Body of pancreas (tissue), 4 donors: ENCODE measurements around the gene PITPNB. TPM values are rescaled to one million over a fixed set of nuclear protein-coding genes. Genes with fewer than 3 reads are reported as not detected.
A peak's percentile ranks its signal among the peaks of the same experiment; 100 is the strongest.

Source experiments
- ATAC-seq: fragments of 150-250 bp; one replicate; pipeline ENCODE4 v1.9.1; 2016
- DNase-seq, 4 donors: peaks; one replicate each; pipeline ENCODE4 v3.0.0-alpha.2; 2019
- H3K27ac ChIP-seq, 4 donors: fragments of 200-600 bp; sonication (generic); 1 replicate in 3 of 4; 2 replicates in 1 of 4; pipeline versions ENCODE4 v1.5.1 to v1.6.1; 2016 to 2019; ENCODE audit warnings: mild to moderate bottlenecking in 1 of 4, mixed read lengths in 1 of 4, moderate library complexity in 1 of 4
- H3K27me3 ChIP-seq, 2 donors: fragments of 200-600 bp; sonication (generic); one replicate each; pipeline ENCODE4 v1.6.0; 2016; ENCODE audit warnings: mild to moderate bottlenecking in 1 of 2
- H3K36me3 ChIP-seq, 2 donors: fragments of 200-600 bp; sonication (generic); replicated peaks in 1 of 2; 2 replicates each; pipeline ENCODE4 v1.5.1; 2016; ENCODE audit warnings: low read depth in 2 of 2; ENCODE audit not compliant: insufficient read depth in 1 of 2
- H3K4me1 ChIP-seq: fragments of 200-600 bp; sonication (generic); one replicate; pipeline ENCODE4 v1.6.0; 2016
- H3K4me3 ChIP-seq, 2 donors: fragments of 200-600 bp; sonication (generic); 1 replicate in 1 of 2; 2 replicates in 1 of 2; pipeline ENCODE4 v1.5.1; 2016 to 2019
- H3K9me3 ChIP-seq, 3 donors: fragments of 200-600 bp; sonication (generic); 1 replicate in 2 of 3; 2 replicates in 1 of 3; pipeline ENCODE4 v1.5.1; 2016
- POLR2A ChIP-seq, 3 donors: fragments of 450-650 bp; IDR thresholded peaks; one replicate each; pipeline ENCODE4 v1.6.1; 2016; ENCODE audit warnings: antibody characterized with exemption in 3 of 3, mild to moderate bottlenecking in 2 of 3
- WGBS, 2 donors: methylation state at CpG; one replicate each; pipeline ENCODE4 v1.1.5; 2017; 5-methylcytosine and 5-hydroxymethylcytosine counted together
- intact Hi-C: fragments of 100-400 bp; cut with DNase I; formaldehyde crosslinking; loops from one replicate; pipeline ENCODE4 v1.15.1; 2023
- total RNA-seq, 2 donors: library from RNA; depleted of rRNA; stranded (reverse); fragments of >200 nt; gene quantifications; one replicate each; pipeline ENCODE4 v1.1.0, GENCODE V29; 2016
- TF ChIP-seq, protein P1 (sequence below), 7 experiments: fragments of 450-650 bp in 4 of 7; fragments of 200-600 bp in 3 of 7; sonication (generic) in 3 of 7; IDR thresholded peaks; one replicate each; pipeline ENCODE4 v1.5.1; 2016 to 2019; ENCODE audit warnings: antibody characterized with exemption in 7 of 7

PITPNB gene
- total RNA-seq, 2 donors from 2014 or later, result 21.3 to 39.6 TPM

- no peak for DNase-seq
- Histone ChIP-seq H3K27ac (no peak overlapping the region), H3K4me1 (peaks cover 1% of the 10 kb centered on the region), H3K9me3 (no peaks in the 10 kb centered on the region), H3K36me3 (peaks cover 0 to 16% of the 10 kb centered on the region in 2 donors), H3K27me3 (no peaks in the 10 kb centered on the region), H3K4me3 (no peak overlapping the region)
- WGBS, 2 donors, result 87 to 93% methylated on average over 4 of the region's 4 CpGs
- TF ChIP-seq POLR2A (IDR thresholded peaks at IDR 0.05), result no peak
- TF ChIP-seq, protein P1, sequence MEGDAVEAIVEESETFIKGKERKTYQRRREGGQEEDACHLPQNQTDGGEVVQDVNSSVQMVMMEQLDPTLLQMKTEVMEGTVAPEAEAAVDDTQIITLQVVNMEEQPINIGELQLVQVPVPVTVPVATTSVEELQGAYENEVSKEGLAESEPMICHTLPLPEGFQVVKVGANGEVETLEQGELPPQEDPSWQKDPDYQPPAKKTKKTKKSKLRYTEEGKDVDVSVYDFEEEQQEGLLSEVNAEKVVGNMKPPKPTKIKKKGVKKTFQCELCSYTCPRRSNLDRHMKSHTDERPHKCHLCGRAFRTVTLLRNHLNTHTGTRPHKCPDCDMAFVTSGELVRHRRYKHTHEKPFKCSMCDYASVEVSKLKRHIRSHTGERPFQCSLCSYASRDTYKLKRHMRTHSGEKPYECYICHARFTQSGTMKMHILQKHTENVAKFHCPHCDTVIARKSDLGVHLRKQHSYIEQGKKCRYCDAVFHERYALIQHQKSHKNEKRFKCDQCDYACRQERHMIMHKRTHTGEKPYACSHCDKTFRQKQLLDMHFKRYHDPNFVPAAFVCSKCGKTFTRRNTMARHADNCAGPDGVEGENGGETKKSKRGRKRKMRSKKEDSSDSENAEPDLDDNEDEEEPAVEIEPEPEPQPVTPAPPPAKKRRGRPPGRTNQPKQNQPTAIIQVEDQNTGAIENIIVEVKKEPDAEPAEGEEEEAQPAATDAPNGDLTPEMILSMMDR (IDR thresholded peaks at IDR 0.05), result no peak
- intact Hi-C loops, result no loop called here
- no peak for ATAC-seq
Measured at GRCh38 chr22:27892064-27892463, 27.0 kb downstream of the PITPNB start.

DNA sequence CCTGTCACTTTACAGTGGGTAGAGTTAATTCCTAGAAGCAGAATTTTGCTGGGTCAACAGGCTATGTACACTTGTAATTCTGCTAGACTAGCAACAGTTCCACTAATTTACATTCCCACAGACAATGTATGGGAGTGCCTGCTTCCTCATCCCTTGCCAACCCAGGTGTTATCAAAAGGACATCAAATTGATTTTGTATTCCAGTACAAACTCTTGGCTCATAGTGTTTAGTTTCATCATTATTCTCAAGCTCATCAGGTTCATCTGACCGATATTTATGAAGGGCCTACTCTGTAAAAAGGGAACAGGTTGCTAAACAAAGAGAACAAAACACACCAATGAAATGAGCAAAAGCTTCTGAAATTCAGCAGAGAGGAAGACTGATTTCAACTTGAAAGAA, 30.7 kb downstream of the PITPNB start:
- no peak for ATAC-seq
- no peaks in the 10 kb centered on the region for H3K27me3 ChIP-seq
- no peak overlapping the region for H3K4me3 ChIP-seq
- H3K4me1 ChIP-seq, result peaks cover 13% of the 10 kb centered on the region
- 60 to 70% methylated on average over 1 of the region's 1 CpG for WGBS, 2 donors
- H3K9me3 ChIP-seq, result no peaks in the 10 kb centered on the region
- no peak overlapping the region for H3K27ac ChIP-seq
- peaks cover 0 to 17% of the 10 kb centered on the region in 2 donors for H3K36me3 ChIP-seq
- TF ChIP-seq, protein P1 (IDR thresholded peaks at IDR 0.05), result no peak
- no peak for TF ChIP-seq POLR2A (IDR thresholded peaks at IDR 0.05)
- no peak for DNase-seq
- intact Hi-C loops, result loop anchor here (5.0 kb wide), 1 partner anchor 124 kb away; no protein-coding TSS in a partner anchor

- H3K9me3 ChIP-seq, result no peaks in the 10 kb centered on the region
- H3K4me3 ChIP-seq, result no peak overlapping the region
- intact Hi-C loops, result loop anchor here (5.0 kb wide), 1 partner anchor 126 kb away; no protein-coding TSS in a partner anchor
- H3K27me3 ChIP-seq, result no peaks in the 10 kb centered on the region
- DNase-seq (no peak), ATAC-seq (no peak)
- H3K36me3 ChIP-seq, result peaks cover 0 to 13% of the 10 kb centered on the region in 2 donors
- no peak for TF ChIP-seq POLR2A (IDR thresholded peaks at IDR 0.05)
- TF ChIP-seq, protein P1 (IDR thresholded peaks at IDR 0.05), result no peak
- H3K27ac ChIP-seq, result peak overlapping the region in 1 of 4 donors; percentile 2
- H3K4me1 ChIP-seq, result peaks cover 13% of the 10 kb centered on the region
Measured at GRCh38 chr22:27886843-27887151, 32.3 kb downstream of the PITPNB start.

DNA sequence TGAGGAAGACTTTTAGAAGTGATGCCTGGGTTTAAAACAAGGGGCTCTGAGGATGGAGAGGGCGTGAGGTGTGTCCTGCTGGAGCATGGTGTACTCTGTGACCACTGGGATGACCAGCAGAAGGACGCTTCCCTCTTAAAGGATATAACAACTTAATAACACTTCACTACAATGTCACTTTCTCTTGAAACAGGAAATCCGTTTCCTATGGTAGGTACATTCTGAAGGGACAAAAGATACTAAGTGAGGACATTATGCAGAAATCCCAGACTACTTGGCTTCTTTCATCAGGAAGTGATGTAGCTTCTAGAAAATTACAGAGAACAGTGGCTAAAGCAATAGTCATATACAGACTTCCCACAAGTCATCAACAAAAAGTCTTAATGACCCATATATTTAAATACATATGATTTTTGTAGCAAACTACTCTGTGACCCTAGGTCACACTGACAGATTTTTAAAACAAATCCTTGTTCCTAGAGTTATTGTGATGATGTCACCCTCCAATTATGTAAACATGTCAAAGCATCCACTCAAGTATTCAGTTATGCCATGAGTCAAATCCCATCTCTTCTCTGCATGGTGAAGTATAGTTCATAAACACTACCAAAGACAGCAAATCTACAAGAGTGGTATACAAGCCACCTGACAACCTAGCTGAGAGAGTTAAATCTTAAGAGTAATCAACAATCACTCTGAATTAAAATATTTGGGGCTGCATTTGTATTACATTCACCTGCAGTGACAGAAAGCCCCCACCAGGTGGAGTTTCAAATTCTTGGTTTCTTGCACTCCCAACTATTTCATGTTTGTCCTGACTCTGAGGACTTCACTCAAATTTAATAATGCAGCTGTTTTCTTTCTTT, 32.8 kb downstream of the PITPNB start:
- DNase-seq, result peak; percentile 39 to 64 (median 46)
- H3K36me3 ChIP-seq, result peaks cover 0 to 9% of the 10 kb centered on the region in 2 donors
- intact Hi-C loops, result loop anchor here (5.0 kb wide), 1 partner anchor 126 kb away; no protein-coding TSS in a partner anchor
- no peaks in the 10 kb centered on the region for H3K9me3 ChIP-seq
- TF ChIP-seq POLR2A (IDR thresholded peaks at IDR 0.05), result no peak
- TF ChIP-seq, protein P1 (IDR thresholded peaks at IDR 0.05), result peak; percentile 67 to 88 (median 79)
- H3K27me3 ChIP-seq, result no peaks in the 10 kb centered on the region
- H3K4me3 ChIP-seq, result no peak overlapping the region
- WGBS, 2 donors, result 79 to 84% methylated on average over 3 of the region's 3 CpGs
- peaks cover 18% of the 10 kb centered on the region for H3K4me1 ChIP-seq
- ATAC-seq, result peak; percentile 68
- peak overlapping the region in 1 of 4 donors; percentile 5 for H3K27ac ChIP-seq
